NCI-H128 (cell line): ENCODE data around the gene TMEM86B.

ENCODE experiments used
- DNase-seq: peaks from one replicate; lab custom pipeline; 2025; ENCODE audit not compliant: unreplicated experiment; lab: John Stamatoyannopoulos, UW

Gene TMEM86B

DNA sequence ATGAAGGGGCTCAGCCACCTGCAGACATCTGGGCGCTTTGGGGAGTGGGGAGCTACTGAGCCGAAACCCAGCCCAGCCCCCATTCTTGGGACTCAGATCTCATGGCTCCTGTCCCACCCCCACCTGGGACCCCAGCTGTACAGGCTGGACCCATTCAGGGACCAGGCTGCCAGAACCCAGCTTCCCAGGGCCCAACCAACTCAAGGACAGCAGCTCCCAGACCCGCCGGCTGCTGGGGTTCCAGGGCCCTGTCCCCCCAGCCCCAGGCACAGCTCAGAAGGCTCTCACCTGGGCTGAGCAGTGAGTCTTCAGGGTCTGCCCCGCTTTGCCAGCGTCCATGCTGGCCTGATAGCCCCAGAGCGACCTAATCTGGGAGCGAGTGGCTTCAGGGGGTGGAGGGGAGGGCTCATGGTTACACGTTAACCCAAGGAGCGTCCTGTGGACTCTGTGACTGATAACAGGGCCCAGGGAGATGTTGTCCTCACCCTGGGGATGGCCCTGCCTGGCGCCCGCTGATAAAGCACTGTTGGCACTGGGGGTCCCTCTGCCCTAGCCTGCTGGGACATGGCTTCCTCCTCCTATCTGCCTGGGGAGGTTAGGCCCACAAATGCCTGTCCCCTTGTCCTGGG is at the start of gene TMEM86B:
Gene TMEM86B, minus strand, starts transcription at position 361 of the 629 bp plus-strand sequence. Its CDS starts 22 bp downstream, at position 339.
- no peak for DNase-seq

- no peak for DNase-seq
Observed at GRCh38 chr19:55277494-55277893, 48.9 kb upstream of the TMEM86B start.

DNA sequence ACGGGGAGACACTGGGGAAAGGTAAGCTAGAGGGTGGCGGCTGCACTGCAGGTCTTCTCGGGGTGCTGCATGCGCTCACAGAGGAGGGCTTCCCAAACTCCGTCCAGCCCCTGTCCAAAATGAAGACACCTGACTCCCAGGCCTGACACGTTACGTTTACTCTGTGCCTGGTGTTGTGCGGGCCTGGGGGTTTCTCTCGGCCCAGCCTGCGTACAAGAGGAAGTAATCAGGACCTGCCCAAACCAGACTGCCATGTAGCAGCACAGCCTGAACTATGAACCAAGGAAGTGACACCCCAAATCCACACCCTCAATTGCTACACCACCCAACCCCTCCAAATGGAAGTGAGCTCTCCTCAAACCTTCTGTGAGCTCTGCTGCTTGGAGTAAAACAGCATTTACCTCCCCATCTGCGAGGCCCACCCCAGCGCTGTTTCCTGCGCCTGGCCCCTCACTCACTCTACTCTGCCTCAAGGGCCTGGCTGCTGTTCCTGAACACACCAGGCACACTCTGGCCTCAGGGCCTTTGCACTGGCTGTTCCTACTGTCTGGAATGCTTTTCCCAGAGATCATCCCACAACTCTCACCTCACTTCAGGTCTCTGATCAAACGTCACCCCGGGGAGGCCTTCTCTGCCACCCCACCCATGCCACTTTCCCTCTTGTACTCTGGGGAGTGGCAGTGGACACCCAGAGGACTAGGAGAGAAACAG is 48.3 kb upstream of the TMEM86B start:
- no peak for DNase-seq

- DNase-seq = no peak
Observed at GRCh38 chr19:55275851-55276719, 47.5 kb upstream of the TMEM86B start.

DNA sequence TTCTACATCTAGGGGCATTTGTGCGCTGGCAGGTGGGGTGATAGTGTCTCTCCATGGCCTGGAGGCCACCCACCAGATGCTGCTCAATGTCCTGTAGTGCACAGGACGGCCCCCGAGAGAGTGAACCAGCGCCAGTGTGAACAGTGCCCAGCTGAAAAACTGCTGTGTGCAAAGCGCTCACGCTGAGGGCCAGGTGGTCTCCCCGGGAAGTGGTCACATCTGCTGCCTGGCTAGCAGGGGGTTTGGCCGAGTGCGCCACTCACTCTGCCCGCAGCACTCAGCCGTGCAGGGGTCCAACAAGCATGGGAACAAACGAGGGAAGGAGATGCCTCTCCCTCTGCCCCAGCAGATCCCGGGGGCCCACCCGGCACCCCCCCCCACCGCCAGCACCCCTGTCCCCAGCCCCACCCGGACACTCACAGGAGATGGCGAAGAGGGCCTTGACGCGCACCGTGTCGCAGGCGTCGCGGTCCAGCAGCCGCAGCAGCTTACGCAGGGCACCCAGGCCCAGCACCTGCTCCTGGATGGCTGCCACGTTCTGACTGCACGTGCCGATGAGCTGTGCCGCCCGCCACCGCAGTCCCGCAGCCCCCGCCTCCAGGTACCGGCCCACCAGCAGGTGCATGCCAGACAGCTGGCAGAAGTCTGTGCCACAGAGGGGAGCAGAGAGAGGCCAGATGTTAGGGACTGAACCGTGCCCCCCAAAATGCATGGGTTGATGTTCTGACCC is 45.6 kb upstream of the TMEM86B start:
- DNase-seq = no peak

- no peak for DNase-seq
Observed at GRCh38 chr19:55272142-55272541, 43.6 kb upstream of the TMEM86B start.

- DNase-seq = no peak
Observed at GRCh38 chr19:55270172-55270942, 41.8 kb upstream of the TMEM86B start.

DNA sequence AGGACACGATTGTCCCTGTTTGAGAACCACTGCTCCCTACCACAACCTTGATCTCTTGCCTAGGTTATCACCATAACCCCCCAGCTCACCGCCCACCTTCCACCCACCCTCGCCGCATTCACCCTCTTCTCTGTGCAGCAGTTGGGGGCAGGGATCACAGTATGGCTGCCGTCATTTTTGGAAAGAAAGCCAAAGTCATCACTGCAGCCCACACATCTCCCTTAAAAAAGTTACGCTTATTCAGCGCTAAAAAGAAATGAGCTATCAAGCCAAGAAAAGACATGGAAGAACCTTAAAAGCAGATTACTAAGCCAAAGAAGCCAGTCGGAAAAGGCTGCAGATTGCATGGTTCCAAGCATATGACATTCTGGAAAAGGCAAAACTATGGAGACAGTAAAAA is 40.7 kb upstream of the TMEM86B start:
- no peak for DNase-seq

- DNase-seq = no peak
Observed at GRCh38 chr19:55266840-55267239, 38.3 kb upstream of the TMEM86B start.

GRCh38 chr19:55266404-55266803 is 37.8 kb upstream of the TMEM86B start:
- no peak for DNase-seq

GRCh38 chr19:55265723-55266386 is 37.3 kb upstream of the TMEM86B start:
- DNase-seq = no peak

GRCh38 chr19:55265173-55265572 is 36.6 kb upstream of the TMEM86B start:
- DNase-seq = no peak

DNA sequence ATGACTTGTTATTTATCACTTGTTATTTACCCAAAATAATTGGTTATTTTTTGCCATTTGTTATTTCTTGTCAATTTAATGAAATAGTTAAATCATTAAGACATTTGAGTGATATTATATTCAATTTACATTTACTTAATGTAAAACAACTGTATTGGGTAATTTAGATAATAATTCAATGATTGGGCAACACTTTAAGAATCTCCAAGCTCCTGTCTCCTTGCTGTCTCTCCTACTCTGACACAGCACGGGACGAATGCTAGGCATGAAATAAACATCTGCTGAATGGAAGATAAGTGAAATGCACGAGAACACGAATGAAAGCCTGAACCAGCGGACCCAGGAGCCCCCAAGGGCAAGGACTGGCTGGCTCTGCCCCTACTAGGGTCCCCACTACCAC is 36.0 kb upstream of the TMEM86B start:
- no peak for DNase-seq

- no peak for DNase-seq
Observed at GRCh38 chr19:55262359-55262758, 33.8 kb upstream of the TMEM86B start.

DNA sequence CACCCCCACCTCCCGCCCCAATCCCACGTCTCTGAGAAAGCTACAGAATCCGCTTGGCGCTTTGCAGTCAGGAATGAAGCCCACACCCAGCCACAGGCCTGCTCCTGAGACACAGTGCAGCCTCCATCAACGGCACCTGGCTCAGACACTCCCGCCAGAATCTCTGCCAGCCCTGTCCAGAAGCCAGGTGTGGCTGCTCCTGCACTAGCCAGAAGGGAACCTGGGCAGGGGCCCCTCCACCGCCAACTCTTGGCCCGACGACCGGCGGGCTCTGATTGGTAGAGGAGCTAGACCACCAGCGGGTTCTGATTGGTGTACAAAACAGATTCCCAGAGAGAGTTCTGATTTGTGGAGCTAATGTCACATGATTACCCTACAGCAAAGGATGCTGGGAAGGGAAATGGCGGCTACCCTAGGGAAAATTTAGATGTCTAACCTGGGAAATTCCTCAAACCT is 33.1 kb upstream of the TMEM86B start:
- no peak for DNase-seq

DNA sequence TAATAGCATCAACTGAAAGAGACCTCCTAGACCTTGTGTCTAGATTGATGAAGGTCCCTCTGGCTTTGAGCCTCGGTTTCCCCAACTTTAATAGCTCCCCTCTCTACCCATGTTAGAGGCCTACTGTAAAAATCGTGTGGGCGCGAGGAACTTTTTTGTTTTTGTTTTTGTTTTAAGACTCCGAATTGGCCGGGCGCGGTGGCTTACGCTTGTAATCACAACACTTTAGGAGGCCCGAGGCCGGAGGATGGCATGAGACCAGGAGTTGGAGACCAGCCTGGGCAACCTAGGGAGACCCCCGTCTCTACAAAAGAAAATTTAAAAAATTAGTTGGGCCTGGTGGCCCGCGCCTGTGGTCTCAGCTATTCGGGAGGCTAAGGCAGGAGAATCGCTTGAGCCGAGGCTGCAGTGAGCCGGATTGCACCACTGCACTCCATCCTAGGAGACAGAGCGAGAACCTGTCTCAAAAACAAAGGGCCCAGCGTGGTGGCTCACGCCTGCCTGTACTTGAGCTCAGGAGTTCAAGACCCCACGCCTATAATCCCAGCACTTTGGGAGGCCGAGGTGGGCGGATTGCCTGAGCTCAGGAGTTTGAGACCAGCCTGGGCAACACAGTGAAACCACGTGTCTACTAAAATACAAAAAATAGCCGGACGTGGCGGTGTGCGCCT is 31.1 kb upstream of the TMEM86B start:
- DNase-seq = no peak

- peak; percentile 97 for DNase-seq
Observed at GRCh38 chr19:55258828-55259539, 30.4 kb upstream of the TMEM86B start, which contains the start of gene PPP6R1. Gene PPP6R1, minus strand, starts transcription at chr19:55259017. Its CDS starts 11,914 bp downstream, at chr19:55247103.

- DNase-seq = no peak
Observed at GRCh38 chr19:55258476-55258827, 29.9 kb upstream of the TMEM86B start.
